ENCODE data around the gene PEPD.

DNA sequence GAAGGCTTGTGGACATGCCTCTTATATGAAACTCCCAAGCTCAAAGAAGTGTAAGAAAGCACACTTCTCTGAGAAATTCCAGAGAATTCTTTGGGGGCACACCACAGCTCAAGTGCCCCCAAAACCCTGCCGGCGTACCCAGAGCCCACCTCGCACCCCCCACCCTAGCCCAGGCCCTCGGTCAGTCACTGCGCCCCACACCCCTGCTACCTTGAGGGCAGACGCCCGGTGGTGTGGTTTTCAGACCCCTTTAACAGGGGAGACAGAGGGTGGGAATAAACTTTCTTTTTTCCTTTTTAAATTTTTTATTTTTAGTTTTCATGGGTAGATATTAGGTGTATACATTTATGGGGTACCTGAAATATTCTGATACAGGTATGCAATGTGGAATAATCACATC lies 29.5 kb downstream of the PEPD start:
- TF ChIP-seq L3MBTL2 (conservative IDR thresholded peaks at IDR 0.05) (no peak), ZNF384 (IDR thresholded peaks at IDR 0.05) (no peak), BHLHE40 (IDR thresholded peaks at IDR 0.05; ENCODE audit: borderline replicate concordance) (no peak), SP1 (IDR thresholded peaks at IDR 0.05) (no peak), SUZ12 (IDR thresholded peaks at IDR 0.05) (no peak), TARDBP (IDR thresholded peaks at IDR 0.05) (no peak), FOXA1 (IDR thresholded peaks at IDR 0.05) (no peak), LEF1 (IDR thresholded peaks at IDR 0.05; ENCODE audit: borderline replicate concordance) (no peak), FOXK2 (IDR thresholded peaks at IDR 0.05) (no peak), NFRKB (IDR thresholded peaks at IDR 0.05) (no peak), CTBP1 (IDR thresholded peaks at IDR 0.05; ENCODE audit: borderline replicate concordance) (no peak), FOXM1 (IDR thresholded peaks at IDR 0.05; ENCODE audit: borderline replicate concordance) (no peak), ELF4 (IDR thresholded peaks at IDR 0.05) (no peak)
- TF ChIP-seq, protein P1, sequence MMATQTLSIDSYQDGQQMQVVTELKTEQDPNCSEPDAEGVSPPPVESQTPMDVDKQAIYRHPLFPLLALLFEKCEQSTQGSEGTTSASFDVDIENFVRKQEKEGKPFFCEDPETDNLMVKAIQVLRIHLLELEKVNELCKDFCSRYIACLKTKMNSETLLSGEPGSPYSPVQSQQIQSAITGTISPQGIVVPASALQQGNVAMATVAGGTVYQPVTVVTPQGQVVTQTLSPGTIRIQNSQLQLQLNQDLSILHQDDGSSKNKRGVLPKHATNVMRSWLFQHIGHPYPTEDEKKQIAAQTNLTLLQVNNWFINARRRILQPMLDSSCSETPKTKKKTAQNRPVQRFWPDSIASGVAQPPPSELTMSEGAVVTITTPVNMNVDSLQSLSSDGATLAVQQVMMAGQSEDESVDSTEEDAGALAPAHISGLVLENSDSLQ (IDR thresholded peaks at IDR 0.05): no peak

Measured in HEK293T (cell line).